Measurements from ENCODE around the gene EVI2A. TPM values are rescaled to one million over a fixed set of nuclear protein-coding genes. Genes with fewer than 3 reads are reported as not detected.
A peak's percentile ranks its signal among the peaks of the same experiment; 100 is the strongest.

EVI2A gene
- total RNA-seq: 1 to 10 TPM in 1 of 2 donors, not detected in 1; 3.1 TPM

GRCh38 chr17:31321481-31321880, at the start of gene EVI2A:
EVI2A (minus strand) TSS chr17:31321622; CDS start chr17:31319013, 2,609 bp downstream.
- H3K4me1 ChIP-seq: peaks cover 4% of the 10 kb centered on the region
- no peaks in the 10 kb centered on the region for H3K27me3 ChIP-seq
- no peaks in the 10 kb centered on the region for H3K9me3 ChIP-seq
- 68 to 77% methylated on average over 3 of the region's 3 CpGs for WGBS, 2 donors
- TF ChIP-seq POLR2A (IDR thresholded peaks at IDR 0.05): peak in 1 of 3 donors; percentile 54
- no peak for TF ChIP-seq CTCF (IDR thresholded peaks at IDR 0.05)
- ATAC-seq (no peak), DNase-seq (peak in 1 of 4 donors; percentile 44)
- H3K27ac ChIP-seq: peak within 1 kb of the TSS in 1 of 4 donors; percentile 30
- H3K4me3 ChIP-seq: no peak within 1 kb of the TSS
- intact Hi-C loops (cut with DNase I): no loop called here
- H3K36me3 ChIP-seq (replicated peaks in 1 of 2; ENCODE audit: insufficient read depth in 1 of 2, low read depth in 2 of 2): no peaks in the 10 kb centered on the region

DNA sequence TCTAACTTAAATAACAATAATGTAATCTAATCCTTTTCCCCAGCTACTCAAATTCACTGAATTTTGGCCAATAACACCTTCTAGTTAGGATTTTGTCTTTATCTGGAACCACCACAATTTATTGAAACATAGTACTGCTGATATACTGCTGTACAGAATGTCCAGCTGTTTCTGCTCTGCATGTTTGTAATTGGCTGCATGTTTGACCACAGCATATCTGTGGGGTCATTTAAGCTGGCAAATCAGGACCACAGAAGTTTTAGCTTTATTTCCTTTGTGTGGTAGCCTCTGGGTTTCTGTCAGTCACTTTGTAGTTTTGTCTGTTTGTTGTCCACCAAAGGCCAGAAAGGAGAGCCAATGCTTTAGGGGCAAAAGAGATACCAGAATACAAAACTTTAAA, 47.8 kb upstream of the EVI2A start:
- no peak for TF ChIP-seq CTCF (IDR thresholded peaks at IDR 0.05)
- TF ChIP-seq POLR2A (IDR thresholded peaks at IDR 0.05): no peak
- no peak for ATAC-seq
- no peak for DNase-seq
- H3K4me3 ChIP-seq: no peak overlapping the region
- no peaks in the 10 kb centered on the region for H3K9me3 ChIP-seq
- no peaks in the 10 kb centered on the region for H3K27me3 ChIP-seq
- intact Hi-C loops (cut with DNase I): no loop called here
- H3K4me1 ChIP-seq: no peaks in the 10 kb centered on the region
- H3K36me3 ChIP-seq (replicated peaks in 1 of 2; ENCODE audit: insufficient read depth in 1 of 2, low read depth in 2 of 2): no peaks in the 10 kb centered on the region
- no peak overlapping the region for H3K27ac ChIP-seq

- DNase-seq: no peak
- H3K27ac ChIP-seq: no peak overlapping the region
- no peaks in the 10 kb centered on the region for H3K36me3 ChIP-seq (replicated peaks in 1 of 2; ENCODE audit: insufficient read depth in 1 of 2, low read depth in 2 of 2)
- WGBS, 2 donors: 99% methylated on average over 4 of the region's 4 CpGs
- no peak for TF ChIP-seq POLR2A (IDR thresholded peaks at IDR 0.05)
- no peak for TF ChIP-seq CTCF (IDR thresholded peaks at IDR 0.05)
- no peaks in the 10 kb centered on the region for H3K9me3 ChIP-seq
- H3K27me3 ChIP-seq: no peaks in the 10 kb centered on the region
- ATAC-seq: no peak
- intact Hi-C loops (cut with DNase I): no loop called here
- no peaks in the 10 kb centered on the region for H3K4me1 ChIP-seq
- H3K4me3 ChIP-seq: no peak overlapping the region
Measured at GRCh38 chr17:31366088-31366487, 44.7 kb upstream of the EVI2A start.

GRCh38 chr17:31364012-31364411, 42.6 kb upstream of the EVI2A start:
- H3K27me3 ChIP-seq: no peaks in the 10 kb centered on the region
- H3K4me3 ChIP-seq: no peak overlapping the region
- intact Hi-C loops (cut with DNase I): no loop called here
- 94 to 97% methylated on average over 6 of the region's 6 CpGs for WGBS, 2 donors
- H3K27ac ChIP-seq: no peak overlapping the region
- no peak for ATAC-seq
- H3K36me3 ChIP-seq (replicated peaks in 1 of 2; ENCODE audit: insufficient read depth in 1 of 2, low read depth in 2 of 2): peaks cover 0 to 4% of the 10 kb centered on the region in 2 donors
- DNase-seq: no peak
- H3K9me3 ChIP-seq: no peaks in the 10 kb centered on the region
- H3K4me1 ChIP-seq: no peaks in the 10 kb centered on the region
- TF ChIP-seq POLR2A (IDR thresholded peaks at IDR 0.05) (no peak), CTCF (IDR thresholded peaks at IDR 0.05) (no peak)

DNA sequence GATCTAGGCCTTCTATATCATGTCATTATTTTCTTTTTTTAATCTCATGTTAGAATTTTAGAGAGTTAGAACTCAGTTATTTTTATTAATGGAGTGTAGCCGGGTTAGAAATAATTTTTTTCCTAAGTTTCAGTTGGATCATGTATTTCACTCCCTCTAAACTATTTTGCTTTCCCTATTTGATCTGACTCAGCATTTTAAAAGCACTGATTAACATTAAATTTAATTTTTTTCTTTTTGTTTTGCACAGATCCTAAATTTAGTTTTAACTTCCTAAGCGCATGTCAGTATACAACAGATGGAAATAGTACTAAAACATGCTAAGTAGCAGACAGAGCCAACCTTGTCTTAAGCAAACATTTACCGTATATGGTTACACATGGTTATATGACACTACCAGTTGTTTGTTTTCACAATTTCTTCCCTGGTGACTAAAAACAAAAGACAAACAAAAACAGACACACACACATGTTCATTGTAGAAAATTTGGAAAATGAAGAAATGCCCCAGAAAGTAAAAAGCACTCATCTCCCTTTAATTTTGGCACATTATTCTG, 36.5 kb upstream of the EVI2A start:
- 74 to 78% methylated on average over 3 of the region's 3 CpGs for WGBS, 2 donors
- Histone ChIP-seq H3K4me3 (no peak overlapping the region), H3K36me3 (replicated peaks in 1 of 2; ENCODE audit: insufficient read depth in 1 of 2, low read depth in 2 of 2) (peaks cover 3 to 11% of the 10 kb centered on the region in 2 donors), H3K27me3 (no peaks in the 10 kb centered on the region), H3K27ac (no peak overlapping the region), H3K9me3 (no peaks in the 10 kb centered on the region), H3K4me1 (no peaks in the 10 kb centered on the region)
- intact Hi-C loops (cut with DNase I): no loop called here
- no peak for TF ChIP-seq CTCF (IDR thresholded peaks at IDR 0.05)
- no peak for TF ChIP-seq POLR2A (IDR thresholded peaks at IDR 0.05)
- DNase-seq (no peak), ATAC-seq (no peak)
